Measurements from ENCODE around the gene DMAC2L. TPM values are rescaled to one million over a fixed set of nuclear protein-coding genes. Genes with fewer than 3 reads are reported as not detected.

Gene DMAC2L
- total and polyA plus RNA-seq, 3 donors from 2014 or later: 30.0 to 50.8 (median 33.5) TPM

DNA sequence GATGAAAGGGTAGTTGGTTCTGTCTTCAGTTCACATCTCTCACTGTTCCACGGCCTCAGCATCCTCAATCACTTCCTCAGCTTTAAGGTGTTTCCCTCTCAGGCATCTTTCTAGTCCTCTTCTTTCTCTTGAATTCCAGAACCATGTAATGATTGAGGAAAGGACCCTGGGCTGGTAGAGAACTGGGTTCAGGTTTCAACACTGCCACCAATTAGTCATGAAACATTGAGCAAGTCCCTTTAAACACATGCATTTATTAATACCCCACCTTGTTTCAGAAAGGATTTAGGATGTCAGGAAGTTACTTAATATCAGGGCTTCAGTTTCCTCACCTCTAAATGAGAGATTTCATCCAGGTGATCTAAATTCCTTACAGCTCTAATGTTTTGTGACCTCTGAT, 7.2 kb downstream of the DMAC2L start:
- no peaks in the 10 kb centered on the region for H3K4me1 ChIP-seq
- no peaks in the 10 kb centered on the region for H3K27me3 ChIP-seq
- H3K36me3 ChIP-seq (ENCODE audit: low read depth, missing control alignments): no peaks in the 10 kb centered on the region
- intact Hi-C loops (cut with DNase I; ENCODE audit: low total_unique reads): loop anchor here (10.0 kb wide), 1 partner anchor 216 kb away; the partner anchor contains the start of gene MAP4K5
- no peaks in the 10 kb centered on the region for H3K9me3 ChIP-seq
- peak overlapping the region in 1 of 2 donors; percentile 68 for H3K27ac ChIP-seq
- no peak for TF ChIP-seq POLR2A (IDR thresholded peaks at IDR 0.05)
- TF ChIP-seq, protein P1, sequence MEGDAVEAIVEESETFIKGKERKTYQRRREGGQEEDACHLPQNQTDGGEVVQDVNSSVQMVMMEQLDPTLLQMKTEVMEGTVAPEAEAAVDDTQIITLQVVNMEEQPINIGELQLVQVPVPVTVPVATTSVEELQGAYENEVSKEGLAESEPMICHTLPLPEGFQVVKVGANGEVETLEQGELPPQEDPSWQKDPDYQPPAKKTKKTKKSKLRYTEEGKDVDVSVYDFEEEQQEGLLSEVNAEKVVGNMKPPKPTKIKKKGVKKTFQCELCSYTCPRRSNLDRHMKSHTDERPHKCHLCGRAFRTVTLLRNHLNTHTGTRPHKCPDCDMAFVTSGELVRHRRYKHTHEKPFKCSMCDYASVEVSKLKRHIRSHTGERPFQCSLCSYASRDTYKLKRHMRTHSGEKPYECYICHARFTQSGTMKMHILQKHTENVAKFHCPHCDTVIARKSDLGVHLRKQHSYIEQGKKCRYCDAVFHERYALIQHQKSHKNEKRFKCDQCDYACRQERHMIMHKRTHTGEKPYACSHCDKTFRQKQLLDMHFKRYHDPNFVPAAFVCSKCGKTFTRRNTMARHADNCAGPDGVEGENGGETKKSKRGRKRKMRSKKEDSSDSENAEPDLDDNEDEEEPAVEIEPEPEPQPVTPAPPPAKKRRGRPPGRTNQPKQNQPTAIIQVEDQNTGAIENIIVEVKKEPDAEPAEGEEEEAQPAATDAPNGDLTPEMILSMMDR (IDR thresholded peaks at IDR 0.05): no peak
- 85 to 89% methylated on average over 1 of the region's 1 CpG for whole genome bisulfite sequencing, 2 donors
- DNase-seq: no peak
- no peak overlapping the region for H3K4me3 ChIP-seq

DNA sequence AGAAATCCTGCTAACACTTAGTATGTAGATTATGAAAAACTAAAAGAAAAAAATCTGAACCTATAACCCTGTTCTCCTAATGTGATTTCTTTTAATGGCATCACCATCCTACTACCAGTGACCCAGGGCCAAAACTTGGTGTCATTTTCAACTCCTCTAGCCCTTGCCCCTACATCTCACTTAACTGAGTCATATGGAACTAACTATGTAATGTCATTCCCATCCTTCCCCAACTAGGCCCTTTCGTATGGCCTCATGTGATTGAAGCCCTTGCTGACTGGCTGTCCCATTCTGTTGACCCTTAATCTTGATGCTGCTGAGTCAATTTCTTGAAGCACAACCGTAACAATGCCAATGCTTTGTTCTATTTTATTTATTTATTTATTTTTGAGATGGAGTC, 7.6 kb downstream of the DMAC2L start:
- intact Hi-C loops (cut with DNase I; ENCODE audit: low total_unique reads): loop anchor here (10.0 kb wide), 1 partner anchor 215 kb away; the partner anchor contains the start of gene MAP4K5
- 87 to 90% methylated on average over 2 of the region's 2 CpGs for WGBS, 2 donors

DNA sequence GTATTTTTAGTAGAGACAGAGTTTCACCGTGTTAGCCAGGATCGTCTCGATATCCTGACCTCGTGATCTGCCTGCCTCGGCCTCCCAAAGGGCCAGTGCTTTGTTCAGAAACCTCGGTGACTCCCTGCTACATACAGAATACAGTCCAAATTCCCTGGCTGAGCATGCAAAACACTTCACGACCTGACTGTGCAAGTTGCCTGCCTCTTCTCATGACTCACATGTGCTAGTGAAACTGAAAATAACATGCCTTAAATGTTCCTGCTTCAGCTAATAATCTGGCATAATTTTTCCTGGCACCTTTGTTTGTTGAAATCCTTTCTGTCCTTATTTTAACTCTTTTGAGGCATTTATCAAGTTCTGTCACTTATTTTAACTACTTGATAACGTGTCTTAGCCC, 8.2 kb downstream of the DMAC2L start:
- Histone ChIP-seq H3K36me3 (ENCODE audit: low read depth, missing control alignments) (no peaks in the 10 kb centered on the region), H3K9me3 (no peaks in the 10 kb centered on the region), H3K4me1 (no peaks in the 10 kb centered on the region), H3K4me3 (no peak overlapping the region), H3K27ac (peak overlapping the region; percentile 68 to 79), H3K27me3 (no peaks in the 10 kb centered on the region)
- TF ChIP-seq, protein P1 (IDR thresholded peaks at IDR 0.05): no peak
- no peak for TF ChIP-seq POLR2A (IDR thresholded peaks at IDR 0.05)
- intact Hi-C loops (cut with DNase I; ENCODE audit: low total_unique reads): no loop called here
- peak; percentile 37 for DNase-seq
- WGBS, 2 donors: 41 to 62% methylated on average over 8 of the region's 8 CpGs

More for the DNA sequence above, 7.6 kb downstream of the DMAC2L start:
- no peaks in the 10 kb centered on the region for H3K9me3 ChIP-seq
- H3K4me1 ChIP-seq: no peaks in the 10 kb centered on the region
- no peak for DNase-seq
- H3K36me3 ChIP-seq (ENCODE audit: low read depth, missing control alignments): no peaks in the 10 kb centered on the region
- TF ChIP-seq POLR2A (IDR thresholded peaks at IDR 0.05): no peak
- TF ChIP-seq, protein P1 (IDR thresholded peaks at IDR 0.05): no peak
- no peaks in the 10 kb centered on the region for H3K27me3 ChIP-seq
- H3K27ac ChIP-seq: peak overlapping the region in 1 of 2 donors; percentile 68
- no peak overlapping the region for H3K4me3 ChIP-seq

DNA sequence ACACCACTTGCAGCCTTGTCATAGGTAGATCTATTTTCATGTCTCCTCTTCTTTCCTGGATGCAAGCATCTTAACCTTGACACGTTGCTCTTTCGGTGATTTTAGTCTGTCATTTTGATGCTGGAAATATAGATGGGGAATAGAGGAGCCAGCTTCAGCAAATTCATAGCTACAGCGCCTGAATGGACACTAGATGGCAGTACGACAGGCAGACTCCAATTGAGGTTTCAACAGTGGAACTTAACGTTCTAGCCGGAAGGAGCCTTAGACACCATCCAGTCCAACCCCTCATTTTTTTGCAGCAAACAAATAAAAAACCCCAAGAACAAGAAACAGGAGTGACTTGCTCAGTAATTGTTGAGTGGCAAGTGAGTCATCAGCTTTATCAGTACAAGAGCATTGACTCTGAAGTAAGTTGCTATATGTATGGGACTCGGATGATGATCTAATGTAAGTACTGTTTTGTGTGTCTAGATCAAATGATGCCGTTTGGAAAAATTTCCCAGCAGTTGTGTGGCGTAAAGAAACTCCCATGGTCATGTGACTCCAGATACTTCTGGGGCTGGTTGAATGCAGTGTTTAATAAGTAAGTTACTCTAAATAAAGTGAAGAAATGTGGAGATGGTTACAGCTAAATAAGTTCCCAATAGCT, 9.0 kb downstream of the DMAC2L start:
- Histone ChIP-seq H3K27me3 (no peaks in the 10 kb centered on the region), H3K27ac (peak overlapping the region; percentile 68 to 79), H3K36me3 (ENCODE audit: low read depth, missing control alignments) (no peaks in the 10 kb centered on the region), H3K4me3 (no peak overlapping the region), H3K9me3 (no peaks in the 10 kb centered on the region), H3K4me1 (no peaks in the 10 kb centered on the region)
- peak; percentile 84 for DNase-seq
- no peak for TF ChIP-seq POLR2A (IDR thresholded peaks at IDR 0.05)
- TF ChIP-seq, protein P1 (IDR thresholded peaks at IDR 0.05): peak; percentile 72 to 80 (median 75)
- intact Hi-C loops (cut with DNase I; ENCODE audit: low total_unique reads): no loop called here
- 18 to 32% methylated on average over 9 of the region's 9 CpGs for WGBS, 2 donors

DNA sequence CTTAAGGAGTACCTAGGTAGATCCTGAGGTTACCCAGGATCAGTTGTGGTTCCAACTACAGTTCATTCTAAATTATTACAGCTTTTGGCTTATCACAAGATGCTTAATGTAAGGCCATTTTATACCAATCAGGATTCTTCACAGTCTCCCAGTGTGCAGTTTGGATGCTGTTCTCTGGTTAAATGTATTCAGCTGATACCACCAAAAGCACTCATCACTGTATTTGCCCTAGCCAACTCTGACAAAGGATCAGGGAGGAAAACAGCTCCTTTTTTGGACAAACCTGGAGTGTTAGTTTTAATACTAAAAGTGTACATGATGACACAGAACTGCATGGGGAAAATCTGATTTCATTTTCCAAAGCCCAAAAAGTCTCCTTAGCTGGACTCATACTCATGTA, 19.5 kb downstream of the DMAC2L start:
- intact Hi-C loops (cut with DNase I; ENCODE audit: low total_unique reads): no loop called here

More for the DNA sequence above, 19.5 kb downstream of the DMAC2L start:
- Histone ChIP-seq H3K27ac (no peak overlapping the region), H3K27me3 (no peaks in the 10 kb centered on the region), H3K36me3 (ENCODE audit: low read depth, missing control alignments) (no peaks in the 10 kb centered on the region), H3K4me3 (no peak overlapping the region), H3K4me1 (peaks cover 16% of the 10 kb centered on the region), H3K9me3 (no peaks in the 10 kb centered on the region)
- no peak for DNase-seq
- TF ChIP-seq, protein P1 (IDR thresholded peaks at IDR 0.05): no peak
